Right lung (tissue), 5 donors: ENCODE results near the gene PLA2G4F. TPM values are rescaled to one million over a fixed set of nuclear protein-coding genes. Genes with fewer than 3 reads are reported as not detected.

Experiments
- DNase-seq, 2 donors: peaks; one replicate each; pipeline ENCODE4 v3.0.0-alpha.2; 2013
- polyA plus RNA-seq, 5 donors: library from polyadenylated mRNA; unstranded; fragments of 120-200 nt; gene quantifications; one replicate each; pipeline versions ENCODE4 v1.2.1 to v1.2.3, GENCODE V29; 2013; ENCODE audit warnings: inconsistent platforms in 1 of 5, low replicate concordance in 1 of 5; ENCODE audit not compliant: insufficient read length in 5 of 5, insufficient read depth in 1 of 5

PLA2G4F gene
- polyA plus RNA-seq, 5 donors = 4.2 to 12.9 (median 8.3) TPM

DNA sequence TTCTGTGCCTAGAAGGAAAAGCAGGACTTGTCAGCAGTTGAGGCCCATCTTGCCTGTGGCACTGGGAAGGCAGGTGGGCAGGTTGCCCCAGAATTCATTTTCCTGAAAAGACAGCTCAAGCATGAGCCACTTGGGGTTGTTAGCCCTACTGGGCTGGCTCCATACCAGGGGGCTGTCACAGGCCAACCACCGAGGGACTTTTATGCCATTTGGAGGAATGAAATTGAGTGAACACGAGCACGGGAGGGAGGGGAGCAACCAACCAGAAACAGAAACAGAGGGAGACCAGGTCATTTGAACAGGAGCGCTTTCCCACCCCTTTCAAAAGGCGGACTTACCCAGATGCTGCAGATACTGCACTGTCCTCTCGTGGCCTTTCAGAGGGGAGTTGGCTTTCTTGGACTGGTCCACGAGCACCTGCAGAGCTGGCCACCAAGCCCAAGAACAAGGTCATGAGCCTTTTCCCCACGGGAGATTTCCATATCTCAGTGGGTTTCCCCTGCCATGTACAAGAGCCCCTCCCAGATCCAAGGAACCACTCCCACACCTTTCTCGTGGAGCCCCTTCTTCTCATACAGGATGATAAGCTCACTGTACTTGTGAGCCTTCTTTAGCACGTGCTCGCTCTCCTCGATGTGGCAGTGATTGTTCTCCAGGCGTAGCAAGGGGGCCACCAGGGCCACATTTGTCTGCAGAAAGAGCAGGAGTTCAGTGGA is 9.9 kb upstream of the PLA2G4F start:
- DNase-seq = no peak

- DNase-seq = no peak
These were observed 8.7 kb upstream of the PLA2G4F start for GRCh38 chr15:42165106-42165505.

- no peak for DNase-seq
These were observed 7.6 kb upstream of the PLA2G4F start for GRCh38 chr15:42163947-42164550.

- no peak for DNase-seq
These were observed 6.9 kb upstream of the PLA2G4F start for GRCh38 chr15:42163291-42163690.

DNA sequence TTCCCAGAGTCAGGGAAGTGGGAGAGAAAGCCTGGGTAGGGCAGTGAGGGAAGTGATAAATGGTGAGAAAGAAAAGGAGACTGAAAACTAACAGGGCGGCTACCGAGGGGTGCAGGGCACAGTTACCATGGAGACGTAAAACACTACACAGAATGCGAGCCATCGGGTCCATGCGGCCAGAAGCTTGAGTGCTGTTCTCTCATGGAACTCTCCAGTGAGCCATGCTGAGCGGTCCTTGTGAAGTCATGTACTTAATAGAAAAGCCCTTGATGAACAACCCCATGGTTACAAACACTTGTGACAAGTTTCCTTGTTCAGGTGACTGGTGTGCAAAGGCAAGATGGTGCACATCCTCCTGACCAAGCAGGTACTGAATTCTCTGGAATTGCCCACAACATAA is 3.7 kb upstream of the PLA2G4F start:
- peak; percentile 36 to 48 for DNase-seq

DNA sequence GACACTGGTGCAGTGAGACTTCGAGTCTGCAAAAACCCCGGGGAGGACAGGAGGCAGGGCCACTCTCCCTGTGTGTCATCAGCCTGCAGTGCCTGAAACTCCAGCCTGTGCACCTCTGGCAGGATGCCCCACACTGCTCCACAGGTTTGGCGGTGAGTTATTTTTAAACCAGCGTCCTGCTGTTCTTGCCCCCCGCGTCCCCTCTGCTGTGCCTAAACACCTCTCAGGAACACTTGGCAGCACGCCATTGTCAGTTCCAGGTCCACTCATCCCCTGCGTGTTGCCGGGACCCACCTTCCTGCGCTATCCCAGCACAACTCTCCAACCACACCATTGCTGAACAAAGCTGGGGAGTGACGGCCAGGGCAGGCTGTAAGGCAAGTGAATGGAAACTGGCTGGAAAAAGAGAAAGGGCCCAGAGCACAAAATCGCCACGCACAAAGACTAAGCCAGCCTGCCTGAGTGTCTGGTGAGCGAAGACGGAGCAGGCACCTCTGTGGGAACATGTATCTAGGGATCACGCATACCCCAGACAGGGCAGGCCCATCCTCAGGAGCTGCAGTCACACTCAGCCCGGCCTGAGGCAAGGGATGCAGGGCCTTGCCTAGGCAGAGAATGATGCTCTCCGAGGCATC is 3.1 kb upstream of the PLA2G4F start:
- peak in 1 of 2 donors; percentile 36 for DNase-seq

- DNase-seq = no peak
These were observed 2.5 kb upstream of the PLA2G4F start for GRCh38 chr15:42158941-42159340.

- no peak for DNase-seq
These were observed 1.7 kb upstream of the PLA2G4F start for GRCh38 chr15:42157981-42158765.

DNA sequence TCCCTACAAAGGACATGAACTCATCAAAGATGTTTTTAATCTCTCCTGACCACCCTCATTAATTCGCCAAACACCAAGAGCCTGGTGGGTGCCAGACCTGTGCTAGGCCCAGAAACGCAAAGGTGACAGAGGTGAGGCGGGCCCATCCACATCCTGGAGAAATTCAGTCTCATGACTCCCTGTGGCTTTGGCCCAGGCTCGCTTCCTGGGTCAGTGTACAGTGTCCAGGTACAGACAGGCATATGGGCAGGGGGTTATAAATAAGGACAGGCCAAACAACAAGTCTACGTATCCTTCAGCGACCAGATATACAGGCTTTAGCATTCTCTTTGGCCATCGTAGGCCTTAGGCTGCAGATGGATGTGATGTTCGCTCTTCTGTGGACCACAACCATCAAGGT is 945 bp upstream of the PLA2G4F start:
- no peak for DNase-seq

GRCh38 chr15:42155546-42156242 is 742 bp downstream of the PLA2G4F start:
- DNase-seq = peak in 1 of 2 donors; percentile 44

DNA sequence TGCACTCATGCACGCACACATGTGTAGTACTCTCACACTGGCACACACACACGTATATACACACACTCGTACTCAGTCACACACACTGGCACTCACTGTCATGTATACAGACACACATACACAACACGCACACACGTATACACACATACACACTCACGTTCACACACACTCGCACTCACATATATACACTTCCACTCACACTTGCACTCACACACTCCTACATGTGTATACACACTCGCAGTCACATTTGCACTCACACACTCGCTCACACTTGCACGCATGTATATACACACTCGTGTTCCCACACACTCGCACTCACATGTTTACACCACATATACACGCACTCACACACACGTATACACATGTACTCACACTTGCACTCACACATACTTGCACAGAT is 1.5 kb downstream of the PLA2G4F start:
- DNase-seq = no peak

DNA sequence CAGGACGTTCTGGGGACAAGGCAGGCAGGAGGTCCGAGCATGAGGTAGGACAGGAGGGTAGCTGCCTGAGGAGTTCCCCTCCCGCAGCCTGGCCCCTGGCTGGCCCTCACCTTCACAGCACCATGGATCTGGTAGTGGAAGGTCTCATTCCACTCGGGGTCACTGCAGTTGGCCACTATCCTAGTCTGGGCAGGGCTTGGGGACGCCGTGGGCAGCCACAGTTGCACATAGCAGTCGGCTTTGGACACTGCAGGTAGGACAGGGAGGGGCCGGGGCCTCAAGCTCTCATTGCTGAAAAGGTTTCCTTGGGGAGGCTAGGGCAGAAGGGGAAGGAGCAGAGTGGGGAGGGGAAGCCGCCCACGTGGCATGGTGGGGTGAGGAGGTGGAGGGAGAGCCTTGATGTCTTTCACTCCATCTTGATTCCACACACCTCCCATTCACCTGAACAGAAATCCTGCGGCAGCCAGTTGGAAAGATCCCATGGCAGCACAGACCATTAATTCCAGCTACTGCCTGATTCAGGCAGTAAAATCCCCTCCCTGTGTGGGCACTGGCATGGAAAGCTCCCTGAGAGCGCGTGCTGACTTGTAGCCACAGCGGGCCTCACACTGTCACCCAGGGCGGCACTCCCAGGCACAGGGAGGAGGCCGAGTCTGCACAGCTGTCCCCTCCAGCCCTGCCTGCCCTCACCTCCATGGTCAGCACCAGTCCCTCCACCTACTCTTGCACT is 2.1 kb downstream of the PLA2G4F start:
- no peak for DNase-seq

DNA sequence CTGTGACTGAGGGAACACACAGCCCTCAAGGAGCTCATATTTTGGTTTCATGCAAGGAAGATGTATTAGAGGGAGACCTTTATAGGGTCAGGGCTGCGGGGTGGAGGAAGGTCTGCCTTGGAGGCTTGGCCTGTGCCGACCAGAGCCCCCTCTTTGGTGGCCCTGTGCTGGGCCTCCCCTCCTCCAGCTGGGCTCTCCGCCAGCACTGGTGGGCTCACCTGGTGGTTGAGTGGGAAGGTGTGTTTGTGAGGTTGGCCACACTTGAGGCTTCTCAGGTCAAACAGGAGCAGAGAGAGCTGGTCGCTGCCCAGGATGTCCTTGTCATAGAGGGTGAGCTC is 2.6 kb downstream of the PLA2G4F start:
- DNase-seq = no peak

DNA sequence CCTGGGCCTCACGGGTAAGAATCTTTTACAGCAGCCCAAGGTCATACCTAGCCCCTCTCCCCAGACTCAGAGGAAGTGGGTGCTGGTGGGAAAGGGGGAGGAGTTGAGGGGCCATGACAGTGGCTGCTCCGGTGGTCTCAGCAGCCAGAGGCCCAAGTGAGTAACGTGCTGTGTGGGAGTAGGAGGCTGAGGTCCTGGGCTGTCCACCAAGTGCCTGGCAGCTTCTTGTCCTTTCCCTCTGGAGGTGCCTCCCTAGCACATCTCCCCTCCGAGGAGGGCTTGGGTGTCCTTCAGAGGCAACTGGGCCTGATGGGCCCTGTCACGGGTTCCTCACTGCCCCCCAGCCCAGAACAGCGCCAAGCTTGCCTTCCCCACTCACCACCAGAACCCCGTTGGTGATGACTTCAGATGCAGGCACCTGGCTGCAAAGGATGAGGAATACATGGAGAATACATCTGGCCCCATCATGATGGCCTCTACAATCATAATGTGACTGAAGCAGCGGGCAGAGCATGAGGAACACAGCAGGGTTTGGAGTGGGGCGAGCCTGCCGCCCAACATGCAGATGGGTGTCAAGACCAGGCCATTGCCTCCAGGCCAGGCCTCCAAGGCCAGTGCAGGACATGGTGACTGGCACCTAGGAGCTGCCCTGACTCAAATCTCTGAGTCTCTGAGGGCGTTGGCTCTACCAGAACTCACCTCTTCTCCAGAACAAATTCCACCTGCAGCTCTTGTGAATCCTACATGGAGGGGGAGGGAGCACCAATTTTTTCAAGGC is 3.3 kb downstream of the PLA2G4F start:
- DNase-seq = no peak

GRCh38 chr15:42152196-42152920 is 4.1 kb downstream of the PLA2G4F start:
- no peak for DNase-seq

DNA sequence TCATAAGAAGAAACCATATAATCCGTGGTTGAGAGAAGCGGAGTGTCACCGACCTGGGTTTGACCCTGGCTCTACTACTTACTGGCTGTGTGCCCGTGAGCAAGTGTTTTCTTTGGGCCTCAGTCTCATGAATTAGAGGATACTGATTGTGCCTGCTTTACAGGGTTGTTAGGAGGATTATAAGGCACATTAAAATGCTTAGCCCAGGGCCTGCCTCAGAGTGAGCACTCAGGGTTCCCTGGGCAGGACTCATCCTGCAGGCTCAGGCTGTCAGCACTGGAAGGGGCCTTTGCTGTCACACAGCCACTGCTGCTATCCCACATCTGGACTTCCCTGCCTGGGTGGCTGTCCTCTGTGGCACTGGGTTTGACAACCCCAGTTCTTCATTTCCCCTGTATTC is 4.7 kb downstream of the PLA2G4F start:
- no peak for DNase-seq

DNA sequence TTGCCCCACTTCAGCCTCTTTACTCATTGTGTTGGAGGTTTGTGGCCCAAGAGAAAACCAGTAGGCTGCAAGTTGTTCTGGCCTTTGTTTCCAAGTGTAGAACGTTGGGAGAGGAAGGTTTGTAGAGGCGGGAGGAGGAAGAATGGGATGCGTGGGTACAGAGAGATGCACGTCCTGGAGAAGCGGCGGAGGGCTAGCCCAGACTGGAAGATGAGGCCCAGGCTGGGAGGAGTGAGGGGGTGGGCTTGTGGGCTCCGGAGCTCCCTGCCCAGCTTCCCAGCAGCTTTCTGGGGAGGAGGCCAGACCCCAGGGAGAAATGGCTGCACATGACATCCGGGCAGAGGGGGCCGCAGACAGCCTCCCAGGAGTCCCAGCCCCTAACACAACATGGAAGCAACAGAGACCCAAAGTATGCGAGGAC is 5.3 kb downstream of the PLA2G4F start:
- no peak for DNase-seq

- no peak for DNase-seq
These were observed 6.0 kb downstream of the PLA2G4F start for GRCh38 chr15:42150219-42150970.
